IPS-18c (cell line): ENCODE measurements around the gene ENO1.
"Not testable (repeated sequence)": the region's sequence is repeated elsewhere in the genome, so short reads cannot be mapped to it uniquely, and the experiment has no call there.

Experiments used
- H3K4me3 ChIP-seq: 2 replicates; pipeline ENCODE4 v1.7.0; 2013; ENCODE audit warnings: low read depth, mild to moderate bottlenecking, low read length, moderate library complexity; ENCODE audit not compliant: insufficient read depth
- H3K9me3 ChIP-seq: one replicate; pipeline ENCODE4 v1.6.1; 2013; ENCODE audit warnings: mild to moderate bottlenecking, low read length, moderate library complexity; ENCODE audit not compliant: control insufficient read depth, insufficient read depth

The ENO1 gene

GRCh38 chr1:8878448-8878697 is at the start of gene ENO1:
Gene ENO1, minus strand, starts transcription at chr1:8878686. Its CDS starts 3,778 bp downstream, at chr1:8874908.
- Histone ChIP-seq H3K4me3 (peak within 1 kb of the TSS; percentile 94), H3K9me3 (no peaks in the 10 kb centered on the region)

- no peaks in the 10 kb centered on the region for H3K9me3 ChIP-seq
- H3K4me3 ChIP-seq, result no peak overlapping the region
Measured at GRCh38 chr1:8926707-8927694, 48.5 kb upstream of the ENO1 start.

GRCh38 chr1:8925960-8926359 is 47.5 kb upstream of the ENO1 start:
- H3K9me3 ChIP-seq, result peaks cover 2% of the 10 kb centered on the region
- H3K4me3 ChIP-seq, result no peak overlapping the region

- Histone ChIP-seq H3K4me3 (no peak overlapping the region), H3K9me3 (peaks cover 2% of the 10 kb centered on the region)
Measured at GRCh38 chr1:8925406-8925805, 46.9 kb upstream of the ENO1 start.

GRCh38 chr1:8922962-8923361 is 44.5 kb upstream of the ENO1 start:
- Histone ChIP-seq H3K4me3 (no peak overlapping the region), H3K9me3 (peaks cover 2% of the 10 kb centered on the region)

GRCh38 chr1:8917536-8917935 is 39.0 kb upstream of the ENO1 start:
- H3K9me3 ChIP-seq, H3K4me3 ChIP-seq: not testable (repeated sequence)

- Histone ChIP-seq H3K4me3 (no peak overlapping the region), H3K9me3 (no peaks in the 10 kb centered on the region)
Measured at GRCh38 chr1:8915446-8915845, 37.0 kb upstream of the ENO1 start.

- Histone ChIP-seq H3K4me3 (no peak overlapping the region), H3K9me3 (no peaks in the 10 kb centered on the region)
Measured at GRCh38 chr1:8914466-8914865, 36.0 kb upstream of the ENO1 start.

- no peaks in the 10 kb centered on the region for H3K9me3 ChIP-seq
- H3K4me3 ChIP-seq, result no peak overlapping the region
Measured at GRCh38 chr1:8913457-8913856, 35.0 kb upstream of the ENO1 start.

GRCh38 chr1:8911416-8912309 is 33.2 kb upstream of the ENO1 start:
- H3K4me3 ChIP-seq, result no peak overlapping the region
- no peaks in the 10 kb centered on the region for H3K9me3 ChIP-seq

GRCh38 chr1:8910914-8911313 is 32.4 kb upstream of the ENO1 start:
- Histone ChIP-seq H3K9me3 (no peaks in the 10 kb centered on the region), H3K4me3 (no peak overlapping the region)

- Histone ChIP-seq H3K4me3 (peak overlapping the region; percentile 0; the same call in 1 of the 2 replicates), H3K9me3 (no peaks in the 10 kb centered on the region)
Measured at GRCh38 chr1:8910331-8910730, 31.8 kb upstream of the ENO1 start.

GRCh38 chr1:8908388-8909151 is 30.1 kb upstream of the ENO1 start:
- no peak overlapping the region for H3K4me3 ChIP-seq
- H3K9me3 ChIP-seq, result no peaks in the 10 kb centered on the region

- Histone ChIP-seq H3K9me3 (no peaks in the 10 kb centered on the region), H3K4me3 (no peak overlapping the region)
Measured at GRCh38 chr1:8905582-8906191, 27.2 kb upstream of the ENO1 start.

GRCh38 chr1:8903908-8904650 is 25.6 kb upstream of the ENO1 start:
- Histone ChIP-seq H3K9me3 (no peaks in the 10 kb centered on the region), H3K4me3 (no peak overlapping the region)

GRCh38 chr1:8903410-8903809 is 24.9 kb upstream of the ENO1 start:
- peaks cover under 1% of the 10 kb centered on the region for H3K9me3 ChIP-seq

More at GRCh38 chr1:8903410-8903809, 24.9 kb upstream of the ENO1 start:
- H3K4me3 ChIP-seq, result no peak overlapping the region
